GM04504 (cell line): Measurements from ENCODE around the gene RCBTB1.
"Not testable (repeated sequence)": the region's sequence is repeated elsewhere in the genome, so short reads cannot be mapped to it uniquely, and the experiment has no call there.

ENCODE experiments used
- DNase-seq: peaks from one replicate; pipeline ENCODE4 v3.0.0-alpha.2; 2012; ENCODE audit warnings: low read depth

RCBTB1 gene

DNA sequence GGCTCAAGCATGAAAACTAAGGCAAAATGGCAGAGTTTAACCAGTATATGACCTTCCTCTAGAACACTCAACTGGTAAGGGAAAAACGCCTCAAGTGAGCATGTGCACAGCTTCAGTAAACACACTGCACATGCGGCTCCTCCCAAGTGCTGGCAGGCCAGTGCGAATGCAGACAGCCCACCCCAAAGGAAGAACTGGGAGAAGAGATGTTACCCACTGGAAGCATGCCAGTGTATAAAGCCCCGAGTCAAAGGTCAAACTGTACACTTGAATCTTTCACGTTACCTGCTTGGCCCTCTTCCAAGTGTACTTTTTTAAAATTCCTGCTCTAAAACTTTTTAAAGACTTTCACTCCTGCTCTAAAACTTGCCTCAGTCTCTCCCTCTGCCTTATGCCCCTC lies 19.2 kb upstream of the RCBTB1 start:
- no peak for DNase-seq

DNA sequence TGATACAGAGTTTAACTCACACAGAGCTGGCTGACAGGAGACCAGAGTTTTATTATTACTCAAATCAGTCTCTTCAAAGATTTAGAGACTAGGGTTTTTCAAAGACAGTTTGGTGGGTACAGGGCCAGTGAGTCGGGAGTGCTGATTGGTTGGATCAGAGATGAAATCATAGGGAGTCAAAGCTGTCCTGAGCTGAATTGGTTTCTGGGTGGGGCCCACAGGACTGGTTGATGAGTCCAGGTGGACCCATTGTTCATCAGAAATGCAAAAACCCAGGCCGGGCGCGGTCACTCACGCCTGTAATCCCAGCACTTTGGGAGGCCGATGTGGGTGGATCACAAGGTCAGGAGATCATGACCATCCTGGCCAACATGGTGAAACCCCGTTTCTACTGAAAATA lies 17.3 kb upstream of the RCBTB1 start:
- not testable (repeated sequence) for DNase-seq

DNA sequence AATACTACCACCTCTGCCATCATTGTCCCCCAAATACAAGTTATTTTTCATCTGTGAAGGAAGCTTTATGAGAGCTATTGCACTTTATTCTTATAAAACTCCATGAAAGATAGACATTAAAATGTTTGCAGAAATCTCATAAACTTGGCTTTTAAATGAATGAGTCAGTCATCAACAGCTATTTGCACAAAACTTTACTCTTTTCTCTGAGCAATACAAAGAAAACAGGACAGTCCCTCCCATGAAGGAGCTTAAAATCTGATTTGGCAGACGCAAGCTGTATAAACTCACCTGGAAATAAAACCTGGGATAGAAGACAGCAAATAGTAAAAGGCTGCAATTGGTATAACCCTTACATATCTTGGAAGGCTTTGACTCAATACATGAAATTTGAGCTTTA lies 16.6 kb upstream of the RCBTB1 start:
- no peak for DNase-seq

DNA sequence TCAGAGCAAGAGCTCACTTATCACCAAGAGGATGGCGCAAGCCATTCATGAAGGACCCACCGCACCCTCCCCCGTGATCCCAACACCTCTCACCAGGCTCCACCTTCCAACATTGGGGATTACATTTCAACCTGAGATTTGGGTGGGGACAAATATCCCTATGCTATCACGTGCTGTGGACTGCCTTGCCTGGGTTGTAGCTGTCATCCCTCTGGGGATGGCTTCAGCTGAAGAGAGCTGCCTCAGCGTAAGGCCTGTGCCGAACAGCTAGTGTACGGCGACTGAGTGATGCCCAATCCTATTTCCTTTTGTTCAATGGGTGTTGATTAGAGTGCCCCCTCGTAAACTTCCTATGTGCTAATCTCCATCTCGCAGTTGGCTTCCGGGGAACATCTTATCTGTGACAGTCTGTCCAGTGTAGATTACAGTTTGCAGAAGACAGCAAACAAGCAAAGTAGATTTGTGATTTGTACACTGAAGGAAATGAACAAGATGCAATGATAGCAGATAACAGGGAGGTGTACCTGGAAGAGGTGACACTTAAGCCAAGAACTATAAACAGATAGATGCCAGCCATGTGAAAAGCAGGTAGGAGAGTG lies 11.8 kb upstream of the RCBTB1 start:
- DNase-seq, result no peak

DNA sequence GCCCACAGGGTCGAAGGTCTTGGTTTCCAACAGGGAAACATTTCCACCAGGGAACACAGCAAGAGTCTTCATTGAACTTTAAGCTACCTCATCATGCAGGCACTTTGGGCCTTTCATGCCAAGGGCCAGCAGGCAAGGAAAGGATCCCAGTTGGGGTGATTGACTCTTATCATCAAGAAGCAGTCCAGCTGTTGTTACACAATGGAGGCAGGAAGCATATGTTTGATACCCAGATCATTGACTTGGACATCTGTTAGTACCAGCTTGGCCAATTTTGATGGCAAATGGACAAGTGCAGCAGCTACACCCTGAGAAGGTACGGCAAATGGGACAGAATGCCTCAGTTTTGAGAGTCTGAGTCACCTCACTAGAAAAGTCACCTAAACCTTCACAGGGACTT lies 10.9 kb upstream of the RCBTB1 start:
- no peak for DNase-seq

DNA sequence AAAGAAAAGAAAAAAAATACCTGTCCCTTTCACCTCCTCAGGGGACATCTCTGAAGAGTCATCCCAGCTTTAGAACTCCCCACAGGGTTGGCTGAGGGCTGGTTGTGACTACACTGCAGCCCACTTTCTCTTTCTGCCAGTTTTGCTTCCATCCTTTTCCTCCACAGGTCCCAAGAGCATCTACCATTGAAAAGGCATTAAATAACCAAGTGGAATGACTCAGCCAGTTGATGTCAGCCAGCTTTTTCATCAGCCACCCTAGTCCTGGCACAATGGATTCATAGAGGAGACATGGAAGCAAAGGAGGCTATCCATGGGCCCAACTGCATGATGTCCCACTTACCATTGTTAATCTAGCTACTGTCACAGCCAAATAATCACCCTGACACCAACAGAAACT lies 9.2 kb upstream of the RCBTB1 start:
- DNase-seq, result no peak

DNA sequence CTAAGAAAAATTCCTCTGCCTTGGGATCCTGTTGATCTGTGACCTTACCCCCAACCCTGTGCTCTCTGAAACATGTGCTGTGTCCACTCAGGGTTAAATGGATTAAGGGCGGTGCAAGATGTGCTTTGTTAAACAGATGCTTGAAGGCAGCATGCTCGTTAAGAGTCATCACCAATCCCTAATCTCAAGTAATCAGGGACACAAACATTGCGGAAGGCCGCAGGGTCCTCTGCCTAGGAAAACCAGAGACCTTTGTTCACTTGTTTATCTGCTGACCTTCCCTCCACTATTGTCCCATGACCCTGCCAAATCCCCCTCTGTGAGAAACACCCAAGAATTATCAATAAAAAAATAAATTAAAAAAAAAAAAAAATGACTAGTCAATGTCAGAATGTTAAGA lies 8.5 kb upstream of the RCBTB1 start:
- DNase-seq, result not testable (repeated sequence)

DNA sequence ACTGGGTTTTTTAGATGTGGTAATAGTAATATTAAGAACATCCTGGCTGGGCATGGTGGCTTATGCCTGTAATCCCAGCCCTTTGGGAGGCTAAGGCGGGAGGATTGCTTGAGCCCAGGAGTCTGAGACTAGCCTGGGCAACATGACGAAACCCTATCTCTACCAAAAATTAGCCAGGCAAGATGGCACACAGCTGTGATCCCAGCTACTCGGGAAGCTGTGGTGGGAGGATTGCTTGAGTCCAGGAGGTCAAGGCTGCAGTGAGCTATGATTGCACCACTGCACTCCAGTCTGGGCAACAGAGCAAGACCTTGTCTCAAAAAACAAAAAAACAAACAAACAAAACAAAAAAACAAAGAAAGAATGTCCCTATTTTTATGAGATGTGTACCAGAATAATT lies 5.4 kb upstream of the RCBTB1 start:
- not testable (repeated sequence) for DNase-seq

DNA sequence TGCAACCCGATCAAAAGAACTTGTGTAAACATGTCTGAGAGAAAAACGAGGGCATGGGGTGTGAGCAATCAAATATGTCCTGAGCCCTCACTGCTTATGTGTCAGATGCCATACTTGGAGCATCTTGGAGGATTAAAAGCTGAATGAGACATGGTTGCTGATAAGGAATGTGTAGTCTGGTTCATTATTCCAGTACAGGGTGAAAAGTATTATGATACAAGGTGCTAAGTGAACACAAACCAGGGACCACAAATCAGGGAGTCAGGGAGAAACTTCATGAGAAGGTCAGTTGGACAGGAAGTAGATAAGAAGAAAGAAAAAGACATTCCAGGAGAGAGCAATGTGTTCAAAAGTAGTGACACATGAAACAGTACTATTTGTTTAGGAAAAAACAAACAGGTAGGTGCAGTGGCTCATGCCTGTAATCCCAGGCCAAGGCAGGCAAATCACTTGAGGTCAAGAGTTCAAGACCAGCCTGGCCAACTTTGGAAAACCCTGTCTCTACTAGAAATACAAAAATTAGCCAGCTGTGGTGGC lies 2.0 kb upstream of the RCBTB1 start:
- DNase-seq, result no peak

DNA sequence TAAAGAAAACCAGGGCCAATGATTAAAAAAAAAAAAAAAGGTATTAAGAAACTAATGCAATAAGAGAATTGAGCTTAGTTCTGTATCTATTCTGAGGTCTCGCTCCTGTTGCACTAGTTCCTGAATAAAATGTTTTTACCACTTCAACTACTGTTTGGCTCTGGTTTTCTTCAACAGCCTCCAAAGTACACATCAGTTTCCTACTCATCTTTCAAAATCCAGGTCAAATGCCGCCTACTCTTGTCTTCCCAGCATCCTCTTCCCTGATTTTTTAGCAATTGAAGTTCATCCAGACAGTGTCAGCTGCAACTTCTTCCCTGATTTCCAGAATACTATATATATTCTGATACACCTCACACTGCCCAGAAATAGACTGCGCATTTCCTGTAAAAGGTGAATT lies 1.4 kb upstream of the RCBTB1 start:
- no peak for DNase-seq

DNA sequence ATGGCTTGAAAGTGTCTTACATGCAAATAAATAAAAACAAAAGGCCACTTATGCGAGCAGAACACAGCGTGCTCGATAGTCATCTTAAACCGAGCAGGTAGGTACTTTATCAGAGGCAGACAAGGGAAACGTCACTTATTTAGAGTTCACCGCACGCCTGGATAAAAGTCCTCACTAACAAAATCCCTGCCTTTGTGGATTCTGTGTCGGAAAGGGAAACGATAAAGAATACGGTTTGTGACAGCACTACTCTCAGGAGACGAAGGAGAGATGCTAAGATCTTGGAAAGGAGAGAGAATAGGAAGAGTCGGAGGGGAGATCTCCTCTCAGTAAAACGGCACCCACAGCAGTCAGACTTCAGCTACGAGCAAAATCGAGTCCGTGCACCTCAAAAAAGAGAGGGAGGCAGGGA lies 581 bp downstream of the RCBTB1 start:
- DNase-seq, result no peak

DNA sequence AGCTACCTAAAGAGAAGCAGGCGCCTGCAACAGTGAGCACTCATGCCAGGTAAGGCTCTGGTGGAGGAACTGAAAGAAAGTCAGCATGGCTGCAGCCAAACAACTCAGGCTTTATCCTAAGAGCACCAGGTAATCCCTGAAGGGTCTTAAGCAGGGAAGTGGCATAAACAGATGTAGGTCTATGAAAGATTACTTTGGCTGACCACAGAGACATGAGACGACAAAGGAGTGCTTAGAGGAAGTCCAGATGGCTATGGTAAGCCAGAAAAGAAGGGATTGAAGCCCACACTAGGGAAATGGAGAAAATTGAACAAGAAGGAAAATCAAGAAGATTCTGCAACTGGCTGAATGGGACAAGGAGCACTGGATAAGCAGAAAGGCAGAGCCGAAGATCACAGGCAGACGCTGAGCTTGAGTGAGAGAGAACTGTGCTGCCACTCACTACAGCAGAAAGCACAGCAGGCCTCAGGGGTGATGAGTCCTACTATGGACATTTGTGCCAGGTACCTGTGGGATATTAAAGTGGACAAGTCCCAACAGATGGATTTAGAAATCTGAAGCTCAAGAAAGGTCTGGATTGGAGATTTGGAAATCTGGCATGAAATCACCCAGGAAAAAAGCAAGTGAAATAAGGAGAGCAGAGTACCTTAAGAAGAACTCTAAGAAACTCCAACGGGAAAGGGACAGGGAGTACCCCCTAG lies 4.2 kb downstream of the RCBTB1 start:
- DNase-seq, result no peak

DNA sequence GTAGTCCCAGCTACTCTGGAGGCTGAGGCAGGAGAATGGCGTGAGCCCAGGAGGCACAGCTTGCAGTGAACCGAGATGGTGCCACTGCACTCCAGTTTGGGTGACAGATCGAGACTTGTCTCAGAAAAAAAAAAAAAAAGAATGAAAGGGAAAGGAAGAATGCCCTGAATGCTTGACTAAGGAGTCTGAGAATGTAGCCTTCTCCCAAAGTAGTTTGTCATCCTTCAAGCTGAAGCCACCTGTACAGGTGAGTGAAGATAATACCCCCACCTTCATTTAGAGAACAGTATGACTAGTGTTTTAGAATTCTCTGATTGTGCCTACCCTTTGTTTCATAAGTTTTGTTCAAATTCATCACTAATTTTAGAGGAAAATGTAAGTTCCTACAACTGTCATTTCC lies 5.9 kb downstream of the RCBTB1 start:
- DNase-seq, result no peak

DNA sequence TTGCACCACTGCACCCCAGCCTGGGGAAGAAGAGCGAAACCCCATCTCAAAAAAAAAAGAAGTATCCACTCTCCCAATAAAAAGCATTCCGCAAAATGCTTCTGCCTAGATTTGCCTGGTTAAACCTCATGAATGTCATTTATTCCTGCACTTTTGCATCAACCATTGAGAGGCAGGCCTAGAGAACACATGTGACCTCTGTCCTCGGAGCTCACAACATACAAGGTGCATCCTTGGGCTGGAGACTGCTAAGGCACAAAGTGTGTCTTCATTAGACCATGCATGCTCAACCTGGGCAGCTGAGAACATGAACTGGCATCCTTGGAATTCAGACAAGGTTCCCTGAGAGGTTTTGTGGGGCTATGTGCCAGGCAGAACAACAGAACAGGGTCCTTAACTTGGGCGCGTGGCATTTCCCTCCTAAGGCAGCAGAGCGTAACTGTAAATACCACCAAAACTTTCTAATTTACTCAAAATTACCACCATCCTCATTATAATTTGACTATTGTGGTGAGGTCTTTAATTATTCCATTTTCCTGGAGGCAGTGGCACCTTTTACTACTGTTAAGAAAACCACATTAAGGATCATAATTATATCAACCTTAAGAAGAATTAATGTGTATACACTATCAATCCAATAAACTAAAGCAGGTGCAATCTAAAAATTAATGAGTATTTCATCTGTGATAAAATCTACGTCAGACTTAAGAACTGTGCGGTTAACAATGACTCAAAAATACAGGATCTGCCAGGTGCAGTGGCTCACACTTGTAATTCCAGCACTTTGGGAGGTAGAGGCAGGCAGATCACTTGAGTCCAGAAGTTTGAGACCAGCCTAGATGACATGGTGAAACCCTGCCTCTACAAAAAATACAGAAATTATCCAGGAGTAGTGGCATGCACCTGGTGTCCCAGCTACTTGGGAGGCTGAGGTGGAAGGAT lies 13.8 kb downstream of the RCBTB1 start:
- DNase-seq, result no peak

DNA sequence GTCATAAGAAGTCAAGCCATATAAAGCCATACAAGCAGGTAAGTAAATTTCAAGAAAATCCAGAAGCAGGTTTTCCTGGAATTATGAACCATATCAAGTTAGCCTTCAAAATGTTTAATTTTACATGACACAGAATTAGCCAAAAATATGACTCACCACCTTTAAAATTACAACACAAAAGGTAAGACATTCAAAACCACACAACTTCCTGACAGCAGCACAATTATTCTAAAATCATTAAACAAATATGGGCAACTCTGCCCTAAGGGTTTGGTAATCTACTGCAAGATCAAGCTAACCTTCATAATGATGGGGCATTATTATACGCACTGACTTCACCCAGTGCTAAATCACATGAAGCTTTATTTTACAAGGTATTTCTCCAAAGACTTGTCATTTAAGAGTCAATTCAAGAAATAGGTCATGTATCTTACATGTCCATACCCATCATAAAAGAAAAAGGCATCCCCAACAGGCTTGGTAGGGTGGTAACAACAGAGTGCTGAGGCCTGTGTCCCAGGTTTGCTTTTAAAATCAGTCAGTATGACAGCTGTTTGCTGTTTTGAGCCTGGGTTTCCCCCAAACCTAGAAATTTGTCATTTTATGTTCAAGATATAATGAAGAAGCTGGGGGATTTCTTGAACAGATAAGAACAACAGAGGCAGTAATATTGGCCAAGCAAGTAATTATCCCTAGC lies 15.2 kb downstream of the RCBTB1 start:
- DNase-seq, result no peak

DNA sequence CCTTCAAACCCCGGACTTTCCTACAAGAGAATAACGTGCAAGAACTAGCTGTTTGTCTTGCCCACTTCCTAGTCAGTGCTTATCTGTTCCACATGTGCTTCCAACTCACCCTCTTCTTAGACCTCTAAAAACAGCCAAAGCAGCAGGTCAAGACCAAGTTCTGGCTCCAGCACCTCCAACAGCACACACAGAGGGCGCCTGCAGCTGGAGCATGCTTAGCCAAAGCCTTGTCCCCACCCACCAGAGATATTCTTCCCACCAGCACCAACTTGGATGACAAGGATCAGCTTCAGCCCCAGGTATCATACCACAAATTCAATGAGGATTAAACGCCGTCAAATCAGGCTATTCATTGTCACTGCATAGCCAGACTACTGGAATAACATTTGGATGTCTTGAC lies 17.9 kb downstream of the RCBTB1 start:
- DNase-seq, result no peak

DNA sequence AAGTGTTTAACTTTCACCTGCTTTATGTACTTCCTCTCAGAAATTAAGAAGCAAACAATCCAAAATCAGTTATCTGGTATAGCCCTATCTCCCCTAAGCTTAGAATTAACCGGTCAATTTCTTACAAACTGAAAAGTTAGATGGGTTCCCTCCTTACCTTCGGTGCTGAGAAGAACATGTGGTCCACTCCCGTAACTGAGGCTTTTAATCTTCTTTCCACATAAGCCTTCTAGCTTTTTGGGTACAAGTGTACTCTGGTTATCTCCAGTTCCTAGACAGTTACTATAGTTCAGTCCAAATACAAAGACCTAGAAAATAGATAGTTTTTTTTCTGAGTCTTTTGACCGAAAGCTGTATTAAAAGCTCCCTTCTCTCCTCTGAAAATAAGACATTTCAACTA lies 18.9 kb downstream of the RCBTB1 start:
- DNase-seq, result no peak

DNA sequence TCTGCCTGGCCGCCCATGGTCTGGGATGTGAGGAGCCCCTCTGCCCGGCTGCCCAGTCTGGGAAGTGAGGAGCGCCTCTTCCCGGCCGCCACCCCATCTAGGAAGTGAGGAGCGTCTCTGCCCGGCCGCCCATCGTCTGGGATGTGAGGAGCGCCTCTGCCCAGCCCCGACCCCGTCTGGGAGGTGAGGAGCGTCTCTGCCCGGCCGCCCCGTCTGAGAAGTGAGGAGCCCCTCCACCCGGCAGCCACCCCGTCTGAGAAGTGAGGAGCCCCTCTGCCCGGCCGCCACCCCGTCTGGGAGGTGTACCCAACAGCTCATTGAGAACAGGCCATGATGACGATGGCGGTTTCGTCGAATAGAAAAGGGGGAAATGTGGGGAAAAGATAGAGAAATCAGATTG lies 19.9 kb downstream of the RCBTB1 start:
- DNase-seq, result not testable (repeated sequence)

DNA sequence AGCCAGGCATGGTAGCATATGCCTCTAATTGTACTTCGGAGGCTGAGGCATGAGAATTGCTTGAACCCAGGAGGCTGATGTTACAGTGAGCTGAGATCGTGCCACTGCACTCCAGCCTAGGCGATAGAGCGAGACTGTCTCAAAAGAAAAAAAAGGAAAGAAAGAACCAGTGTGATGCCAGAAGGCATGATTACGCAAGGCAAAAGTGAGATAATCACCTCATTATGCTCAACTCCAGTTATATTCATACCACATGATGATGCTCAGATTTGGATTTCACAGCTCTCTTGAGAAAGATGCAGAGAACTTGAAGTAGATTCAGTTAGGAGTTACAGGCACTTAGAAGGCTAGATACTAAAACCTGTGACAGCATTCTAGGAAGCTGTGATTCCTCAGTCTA lies 21.8 kb downstream of the RCBTB1 start:
- peak; percentile 42 for DNase-seq

DNA sequence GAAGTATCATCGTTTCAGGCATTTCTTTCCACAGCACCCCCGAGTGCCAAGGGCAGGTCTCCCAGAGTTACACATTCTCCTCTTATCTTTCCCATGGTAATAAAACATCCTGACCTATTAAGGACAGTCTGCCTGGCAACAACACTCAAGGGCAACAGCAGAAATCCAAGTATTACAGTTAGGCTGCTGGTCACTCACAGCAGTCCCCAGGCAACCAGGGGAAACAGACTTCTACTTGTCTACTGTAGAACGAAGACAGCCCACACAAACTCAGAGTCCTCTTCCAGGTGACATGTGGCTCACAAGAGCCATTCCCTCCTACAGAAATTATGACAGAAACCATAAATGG lies 24.3 kb downstream of the RCBTB1 start:
- no peak for DNase-seq

DNA sequence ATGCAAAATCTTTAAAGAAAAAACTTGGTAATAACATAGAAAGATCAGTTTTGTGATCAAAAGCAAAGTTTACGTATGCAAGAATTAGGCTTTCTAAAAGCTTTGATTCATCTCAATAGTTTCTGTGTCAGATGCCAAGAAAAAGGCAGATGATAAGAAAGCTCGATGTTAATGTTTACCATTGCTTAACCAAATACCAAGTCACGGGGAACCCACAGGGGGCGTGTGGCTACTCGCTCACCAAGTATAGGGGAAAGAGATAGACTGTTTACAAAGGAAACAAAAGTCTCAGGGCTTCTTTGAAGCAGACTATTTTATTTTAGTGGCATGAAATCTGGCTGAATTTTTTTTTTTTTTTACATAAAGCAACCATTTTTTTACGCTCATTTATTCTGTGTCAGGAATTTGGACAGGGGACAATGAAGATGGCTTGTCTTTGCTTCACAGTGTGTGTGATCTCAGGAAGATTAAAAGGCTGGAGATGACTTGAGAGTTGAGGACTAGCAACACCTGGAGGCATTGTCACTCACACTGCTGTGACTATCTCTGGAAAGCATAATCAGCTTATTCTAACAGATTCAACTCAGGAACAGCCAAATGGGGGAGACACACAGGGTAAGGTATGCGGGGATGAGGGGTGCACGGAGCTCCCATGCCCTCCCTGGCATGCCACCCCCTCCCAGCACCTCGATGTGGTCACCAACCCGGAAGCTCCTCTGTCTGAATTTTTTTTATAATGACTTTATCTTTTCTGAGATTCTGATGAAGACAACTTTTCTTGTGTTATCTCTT lies 24.9 kb downstream of the RCBTB1 start:
- DNase-seq, result no peak
